ENCODE results near the gene TSG101. TPM values are rescaled to one million over a fixed set of nuclear protein-coding genes. Genes with fewer than 3 reads are reported as not detected.

TSG101 gene
- total RNA-seq, 2 experiments from 2014 or later, result 39.2 to 85.0 TPM

Other genes with a start within 250 kb of the TSG101 start
- gene HPS5, start 204.8 kb downstream of the TSG101 start, total RNA-seq, result 10 to 100 TPM; 14.3 to 16.1 TPM
- 10 to 100 TPM; 48.2 to 57.9 TPM for gene GTF2H1, start 204.4 kb downstream of the TSG101 start, total RNA-seq
- gene LDHA, start 132.4 kb downstream of the TSG101 start, total RNA-seq, result 1,000 to 10,000 TPM; 2,310 to 2,803 TPM
- not detected for gene LDHC, start 114.6 kb downstream of the TSG101 start, total RNA-seq
- not detected for gene LDHAL6A, start 71.1 kb downstream of the TSG101 start, total RNA-seq
- 10 to 100 TPM; 14.3 to 16.0 TPM for gene UEVLD, start 61.8 kb upstream of the TSG101 start, total RNA-seq
- 1 to 10 TPM; 1.3 to 3.0 TPM for gene MISFA, start 72.8 kb upstream of the TSG101 start, total RNA-seq
- 10 to 100 TPM; 17.8 to 26.4 TPM for gene SPTY2D1, start 107.4 kb upstream of the TSG101 start, total RNA-seq
- gene TMEM86A, start 171.8 kb upstream of the TSG101 start, total RNA-seq, result under 1 TPM; 0.09 to 0.26 TPM
- under 1 TPM; 0.28 to 0.41 TPM for gene IGSF22, start 199.2 kb upstream of the TSG101 start, total RNA-seq

Measured in activated CD4-positive, alpha-beta T cell treated with anti-CD3 and anti-CD28 coated beads for 36 hours (primary cell).